Hematopoietic multipotent progenitor cell treated with erythropoietin and hydrocortisone succinate and interleukin-3 and kit ligand, for 8 days (in vitro differentiated cells): Measurements from ENCODE around the gene SHISAL1.
"Not testable (repeated sequence)": the region's sequence is repeated elsewhere in the genome, so short reads cannot be mapped to it uniquely, and the experiment has no call there.

Experiments used
- DNase-seq: peaks from one replicate; pipeline ENCODE4 v3.0.0-alpha.2; 2015

SHISAL1 gene

GRCh38 chr22:44325718-44326490, 13.2 kb upstream of the SHISAL1 start:
- no peak for DNase-seq

GRCh38 chr22:44323140-44323790, 10.5 kb upstream of the SHISAL1 start:
- not testable (repeated sequence) for DNase-seq

- no peak for DNase-seq
Measured at GRCh38 chr22:44319685-44320084, 6.9 kb upstream of the SHISAL1 start.

GRCh38 chr22:44318751-44319150, 6.0 kb upstream of the SHISAL1 start:
- no peak for DNase-seq

GRCh38 chr22:44317886-44318637, 5.3 kb upstream of the SHISAL1 start:
- no peak for DNase-seq

GRCh38 chr22:44317123-44317444, 4.3 kb upstream of the SHISAL1 start:
- DNase-seq = no peak

- DNase-seq = no peak
Measured at GRCh38 chr22:44316393-44317122, 3.8 kb upstream of the SHISAL1 start.

- no peak for DNase-seq
Measured at GRCh38 chr22:44314425-44315067, 1.8 kb upstream of the SHISAL1 start.

- DNase-seq = no peak
Measured at GRCh38 chr22:44313385-44314006, 745 bp upstream of the SHISAL1 start.

- no peak for DNase-seq
Measured at GRCh38 chr22:44311855-44312170, 938 bp downstream of the SHISAL1 start.

- no peak for DNase-seq
Measured at GRCh38 chr22:44311104-44311854, 1.5 kb downstream of the SHISAL1 start.

- DNase-seq = no peak
Measured at GRCh38 chr22:44309647-44310046, 3.1 kb downstream of the SHISAL1 start.

- DNase-seq = no peak
Measured at GRCh38 chr22:44309137-44309536, 3.6 kb downstream of the SHISAL1 start.

GRCh38 chr22:44307509-44308169, 5.1 kb downstream of the SHISAL1 start:
- no peak for DNase-seq

- DNase-seq = no peak
Measured at GRCh38 chr22:44305888-44306287, 6.9 kb downstream of the SHISAL1 start.

- DNase-seq = no peak
Measured at GRCh38 chr22:44305455-44305854, 7.3 kb downstream of the SHISAL1 start.

- no peak for DNase-seq
Measured at GRCh38 chr22:44304911-44305310, 7.8 kb downstream of the SHISAL1 start.

GRCh38 chr22:44304354-44304753, 8.4 kb downstream of the SHISAL1 start:
- DNase-seq = no peak

- DNase-seq = not testable (repeated sequence)
Measured at GRCh38 chr22:44302363-44302762, 10.4 kb downstream of the SHISAL1 start.

- no peak for DNase-seq
Measured at GRCh38 chr22:44301039-44301438, 11.7 kb downstream of the SHISAL1 start.

- DNase-seq = no peak
Measured at GRCh38 chr22:44299124-44299523, 13.6 kb downstream of the SHISAL1 start.
